GM18907 (cell line): ENCODE data around the gene ZNF558.
A peak's percentile ranks its signal among the peaks of the same experiment; 100 is the strongest.

Experiments
- ATAC-seq: cut with Tn5 transposase; IDR thresholded peaks from one replicate; pipeline ENCODE4 v1.9.1; 2021; ENCODE audit warnings: mild to moderate bottlenecking, moderate library complexity; ENCODE audit not compliant: unreplicated experiment

Gene ZNF558

DNA sequence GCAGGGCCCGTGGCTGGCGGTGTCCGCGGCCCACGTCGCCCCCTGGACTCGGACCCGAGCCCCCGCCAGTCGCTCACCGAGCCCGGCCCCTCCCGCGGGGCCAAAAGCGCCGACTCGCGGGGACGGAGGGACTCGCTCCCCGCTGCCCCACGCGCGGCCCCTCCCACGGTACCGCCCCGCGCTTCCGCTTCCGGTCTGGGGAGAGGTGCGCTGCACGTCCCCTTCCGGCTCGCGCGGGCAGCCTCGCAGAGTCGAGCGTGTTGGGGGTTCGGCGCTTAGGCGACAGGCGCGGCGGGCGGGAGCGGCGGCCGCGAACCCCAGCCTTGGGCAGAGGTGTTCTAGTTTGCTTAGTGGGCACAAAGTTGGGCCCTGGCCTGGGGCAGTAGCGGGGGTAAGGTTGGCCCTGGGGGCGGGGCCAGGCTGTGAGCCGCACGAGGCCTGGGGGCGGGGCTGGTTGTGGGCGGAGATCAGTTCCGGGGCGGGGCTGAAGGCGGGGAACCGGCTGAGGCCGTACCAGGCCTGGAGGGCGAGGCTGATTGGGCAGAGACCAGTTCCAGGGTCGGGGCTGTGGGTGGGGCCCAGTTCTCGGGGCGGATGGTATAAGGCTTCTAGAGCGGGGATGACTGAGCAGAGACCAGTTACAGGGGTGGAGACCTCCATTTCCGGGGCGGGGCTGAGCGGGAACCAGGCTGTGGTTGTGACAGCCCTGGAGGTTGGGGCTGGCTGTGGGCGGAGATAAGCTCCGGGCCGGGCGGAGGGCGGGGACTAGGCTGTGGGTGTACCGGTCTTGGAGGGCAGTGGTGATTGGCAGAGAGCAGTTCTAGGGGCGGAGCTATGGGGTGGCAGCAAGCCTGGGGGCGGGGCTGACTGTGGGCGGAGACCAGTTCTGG is at the start of gene ZNF558, which contains the start of gene MBD3L1:
Gene ZNF558, minus strand, starts transcription at position 173 of the 890 bp plus-strand sequence. CDS start 9,645 bp downstream, outside the sequence.
Gene MBD3L1, plus strand, starts transcription at position 246 of the 890 bp plus-strand sequence. CDS start 10,302 bp downstream, outside the sequence.
- peak; percentile 96 for ATAC-seq

DNA sequence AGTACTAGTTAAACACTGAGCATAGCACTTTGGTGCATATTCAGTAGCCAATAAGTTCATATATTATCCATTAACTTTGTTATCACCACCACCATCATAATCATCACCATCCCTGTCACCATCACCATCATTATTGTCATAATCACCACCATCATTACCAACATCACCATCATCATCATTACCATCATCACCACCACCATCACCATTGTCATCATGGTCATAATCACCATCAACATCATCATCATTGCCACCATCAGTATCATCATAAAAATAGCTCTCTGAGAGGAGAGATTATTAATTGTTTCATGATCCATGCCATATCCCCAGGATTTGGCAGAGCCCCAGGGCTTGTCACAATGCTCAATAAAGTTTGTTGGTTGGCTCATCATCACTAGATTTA is 49.4 kb upstream of the ZNF558 start:
- no peak for ATAC-seq

DNA sequence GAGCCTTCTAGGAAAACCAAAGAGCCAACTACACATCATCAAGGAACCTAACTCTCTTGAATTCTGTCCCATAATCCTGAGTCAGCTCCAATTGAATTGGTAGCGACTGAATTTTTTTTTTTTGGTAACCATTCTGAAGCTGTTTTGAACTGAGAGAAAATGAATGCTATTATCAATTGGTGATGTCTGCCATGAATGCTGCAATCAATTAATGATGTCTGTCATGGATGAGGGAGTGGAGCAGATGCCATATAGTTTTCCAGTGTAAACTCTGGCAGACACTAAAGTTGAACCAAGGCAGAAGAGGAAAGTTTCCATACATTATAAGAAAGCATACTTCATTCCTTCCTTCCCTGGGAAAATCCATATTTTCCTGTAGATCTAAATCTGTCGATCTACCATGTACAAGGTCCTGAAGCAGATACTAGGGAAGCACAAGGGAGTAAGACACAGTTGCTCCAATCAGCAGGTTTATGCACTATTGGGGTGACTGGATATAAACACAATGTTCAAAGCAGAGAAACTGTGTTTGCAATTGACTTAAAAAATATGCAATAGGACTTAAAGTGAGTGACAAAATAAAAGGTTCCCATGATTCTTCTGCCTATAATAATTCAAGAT is 48.9 kb upstream of the ZNF558 start:
- ATAC-seq = no peak

DNA sequence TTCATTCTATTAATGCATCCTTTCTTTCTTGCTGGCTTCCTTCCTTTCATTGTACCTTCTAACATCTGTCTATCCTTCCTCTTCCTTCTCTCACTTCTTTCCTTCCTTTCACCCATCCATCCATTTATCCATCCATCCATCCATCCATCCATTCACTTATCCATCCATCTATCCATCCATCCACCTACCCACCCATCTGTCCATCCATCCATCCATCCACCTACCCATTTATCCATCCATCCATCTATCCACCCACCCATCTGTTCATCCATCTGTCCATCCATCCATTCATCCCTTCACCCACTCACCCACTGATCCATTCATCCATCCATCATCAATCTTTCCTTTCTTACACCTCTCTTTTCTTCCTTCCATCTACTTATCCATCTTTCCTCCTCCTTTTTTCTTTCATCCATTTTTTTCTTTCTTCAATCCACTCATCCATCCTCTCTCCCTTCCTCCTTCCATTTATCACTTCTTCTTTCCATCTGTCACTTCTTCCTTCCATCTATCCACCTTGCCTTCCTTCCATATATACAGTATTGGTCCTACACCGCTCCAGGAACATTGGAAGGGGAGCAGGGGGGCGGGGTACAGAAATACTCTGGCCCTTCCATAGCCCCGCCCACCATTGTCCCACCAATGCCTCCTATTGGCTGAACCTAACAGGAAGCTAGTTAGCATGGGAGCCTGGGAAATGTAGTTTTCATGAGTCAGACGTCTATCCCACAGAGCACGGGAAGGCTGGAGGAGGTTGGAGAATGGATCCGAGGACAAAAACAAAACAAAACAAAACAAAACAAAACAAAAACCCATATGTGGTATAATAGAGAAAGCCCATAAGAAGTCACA is 46.0 kb upstream of the ZNF558 start:
- no peak for ATAC-seq

DNA sequence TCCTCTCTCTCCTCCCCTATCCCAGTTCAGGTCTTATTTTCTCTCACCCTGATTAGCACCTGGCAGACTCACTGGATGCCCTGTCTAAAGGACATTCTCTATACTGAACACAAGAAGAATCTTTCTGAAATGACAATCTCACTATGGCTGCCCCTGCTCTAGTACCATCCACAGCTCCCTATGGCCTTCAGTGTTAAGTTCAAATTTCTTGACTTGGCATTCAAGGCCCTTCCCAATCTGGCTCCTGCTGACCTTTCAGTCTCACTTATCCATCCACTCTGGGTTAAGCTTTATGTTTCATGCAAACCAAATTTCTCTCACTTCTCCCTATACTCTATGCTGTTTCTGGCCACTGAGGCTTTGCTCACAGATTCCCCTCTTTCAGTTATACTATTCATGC is 34.2 kb upstream of the ZNF558 start:
- ATAC-seq = no peak

DNA sequence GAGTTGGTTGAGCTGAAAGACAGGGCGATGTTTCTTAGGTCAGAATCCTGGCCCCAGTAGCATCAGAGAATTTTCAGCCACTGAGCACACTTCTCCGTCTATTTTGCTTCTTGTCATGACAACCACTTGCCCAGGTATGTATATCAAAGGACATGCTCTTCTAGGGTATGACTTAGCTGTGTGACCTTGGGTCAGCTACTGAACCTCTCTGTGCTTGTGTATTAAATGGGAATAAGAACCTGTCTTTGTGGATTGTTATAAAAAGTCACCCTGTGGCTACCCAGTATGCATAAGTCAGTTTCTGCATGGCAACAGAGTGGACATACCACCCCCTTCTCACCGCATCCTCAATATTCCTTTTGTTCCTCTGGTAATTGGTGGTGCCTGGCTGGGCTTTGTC is 26.2 kb upstream of the ZNF558 start:
- no peak for ATAC-seq

DNA sequence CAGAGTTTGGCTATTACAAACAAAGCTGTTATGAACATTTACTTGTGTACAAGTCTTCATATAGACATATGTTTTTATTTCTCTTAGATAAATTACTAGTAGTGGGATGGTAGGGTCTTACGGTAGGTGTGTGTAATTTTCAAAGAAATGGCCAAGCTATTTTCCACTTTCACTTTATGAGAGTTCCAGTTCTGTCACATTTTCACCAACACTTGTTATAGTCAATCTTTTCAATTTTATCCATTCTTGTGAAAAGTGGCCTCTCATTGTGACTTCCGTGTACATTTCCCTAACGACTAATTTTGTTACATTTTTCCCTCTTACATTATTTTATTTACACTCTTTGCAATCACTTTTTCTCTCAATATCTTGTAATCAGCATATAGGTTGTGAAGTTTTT is 18.4 kb upstream of the ZNF558 start:
- no peak for ATAC-seq

DNA sequence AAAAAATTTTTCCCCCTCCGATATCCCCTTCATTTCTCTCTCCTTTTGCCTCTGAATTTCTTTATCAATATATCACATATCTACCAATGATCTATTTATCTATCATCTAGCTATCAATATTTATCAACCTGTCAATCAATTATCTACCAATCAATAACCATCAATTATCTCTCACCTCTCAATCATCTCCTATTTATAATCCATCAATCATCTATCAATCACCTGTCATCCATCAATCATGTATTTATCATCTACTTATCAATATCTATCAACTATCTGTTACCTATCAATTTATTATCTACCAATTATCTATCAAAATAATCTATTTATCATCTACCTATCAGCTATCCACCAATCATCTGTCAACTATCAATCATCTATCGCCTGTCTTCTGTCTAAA is 17.1 kb upstream of the ZNF558 start:
- ATAC-seq = no peak

DNA sequence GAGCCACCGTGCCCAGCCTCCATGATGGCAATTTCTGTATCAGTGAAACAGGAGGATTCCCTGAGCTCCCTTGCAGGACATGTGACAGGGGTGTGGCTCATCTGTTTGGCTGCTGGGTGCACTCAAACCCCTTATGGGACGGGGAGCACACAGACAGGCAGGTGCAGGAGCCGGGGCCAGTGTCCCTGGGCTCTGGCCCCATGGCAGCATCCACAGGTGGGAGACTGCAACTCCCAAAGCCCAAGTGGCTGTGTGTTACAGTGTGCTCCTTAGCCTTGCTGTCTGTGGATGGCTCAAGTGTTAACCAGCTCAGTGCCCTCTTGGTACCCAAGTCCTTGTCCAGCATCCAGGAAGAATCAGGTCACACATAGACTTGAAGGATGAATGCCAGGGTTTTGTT is 14.7 kb upstream of the ZNF558 start:
- ATAC-seq = no peak

DNA sequence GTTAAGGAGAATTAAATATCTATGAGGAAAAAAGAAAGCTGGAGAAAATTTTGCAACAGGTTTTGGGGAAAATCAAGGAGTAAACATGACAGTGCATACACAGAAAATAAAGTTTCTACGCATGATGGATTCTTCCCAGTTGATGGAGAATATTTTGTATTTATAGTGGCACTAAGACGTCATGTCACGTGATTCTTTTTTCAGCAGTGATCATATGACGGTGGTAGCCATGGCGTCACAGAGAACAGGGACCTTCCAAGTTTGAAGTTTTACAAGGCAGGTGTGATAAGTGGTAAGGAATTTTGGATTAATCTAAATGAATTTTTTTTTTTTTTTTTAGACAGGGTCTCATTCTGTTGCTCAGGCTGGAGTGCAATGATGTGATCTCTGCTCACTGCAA is 8.6 kb upstream of the ZNF558 start:
- ATAC-seq = no peak

DNA sequence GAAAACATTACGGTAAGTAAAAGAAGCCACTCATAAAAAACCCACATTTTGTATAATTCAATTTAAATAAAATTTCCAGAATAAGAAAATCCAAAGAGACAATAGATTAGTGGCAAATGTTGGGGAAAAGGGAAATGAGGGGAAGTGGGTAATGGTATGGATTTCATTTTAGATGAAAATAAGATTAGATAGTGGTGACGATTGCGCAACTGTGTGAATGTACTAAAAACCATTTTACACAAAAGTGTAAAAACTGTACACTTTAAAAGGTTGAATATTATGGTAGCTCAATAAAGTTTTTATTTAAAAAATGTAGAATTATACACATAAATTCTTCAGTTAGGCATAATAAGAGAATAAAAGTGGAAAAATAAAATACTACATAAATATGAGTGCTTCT is 3.8 kb upstream of the ZNF558 start:
- no peak for ATAC-seq

DNA sequence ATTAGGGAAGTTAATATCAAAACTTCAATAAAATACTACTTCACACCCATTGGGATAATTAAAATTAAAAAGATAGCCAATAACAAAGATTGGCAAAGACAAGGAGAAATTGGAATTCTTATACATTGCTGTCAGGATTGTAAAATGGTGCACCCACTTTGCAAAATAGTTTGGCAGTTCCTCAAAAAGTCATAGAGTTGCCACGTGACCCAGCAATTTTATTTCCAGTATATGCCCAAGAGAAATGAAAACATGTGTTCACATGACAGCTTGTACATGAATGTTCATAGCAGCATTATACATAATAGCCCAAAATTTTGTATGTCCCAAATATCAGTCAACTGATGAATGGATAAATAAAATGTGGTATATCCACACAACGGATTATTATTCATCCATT is 3.3 kb upstream of the ZNF558 start:
- ATAC-seq = no peak

DNA sequence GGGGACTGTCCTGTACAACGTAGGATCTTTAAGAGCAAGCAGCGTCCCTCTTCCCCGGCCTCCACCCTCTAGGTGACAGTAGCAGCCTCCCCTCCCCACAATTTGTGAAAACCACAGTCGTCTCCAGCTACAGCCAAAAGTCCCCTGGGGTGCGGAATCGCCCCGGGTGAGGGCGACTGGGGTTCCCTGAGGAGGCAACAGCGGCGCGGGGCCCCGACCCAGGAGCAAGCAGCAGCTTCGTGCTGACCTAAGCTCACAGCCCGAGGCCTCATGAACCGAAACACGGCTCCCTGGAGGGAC is 322 bp downstream of the ZNF558 start:
- ATAC-seq = peak; percentile 20

DNA sequence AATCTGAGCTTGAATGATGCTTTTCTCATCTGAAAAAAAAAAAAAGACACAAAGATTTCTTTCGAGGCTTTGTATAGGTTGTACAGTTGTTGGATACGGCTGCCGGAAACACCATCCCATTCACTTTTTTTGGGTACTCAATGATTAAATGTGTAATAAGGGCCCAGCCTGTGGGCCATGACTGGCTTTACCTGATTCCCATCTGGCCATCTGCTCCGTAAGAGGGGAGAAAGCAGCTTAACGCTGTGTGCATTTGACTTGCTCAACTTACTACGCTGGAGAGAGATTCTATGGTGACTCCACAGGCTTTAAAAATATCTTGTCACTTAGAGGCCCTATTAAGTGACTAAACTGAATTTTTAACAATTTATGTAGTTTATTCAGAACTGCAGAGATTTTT is 731 bp downstream of the ZNF558 start:
- no peak for ATAC-seq

DNA sequence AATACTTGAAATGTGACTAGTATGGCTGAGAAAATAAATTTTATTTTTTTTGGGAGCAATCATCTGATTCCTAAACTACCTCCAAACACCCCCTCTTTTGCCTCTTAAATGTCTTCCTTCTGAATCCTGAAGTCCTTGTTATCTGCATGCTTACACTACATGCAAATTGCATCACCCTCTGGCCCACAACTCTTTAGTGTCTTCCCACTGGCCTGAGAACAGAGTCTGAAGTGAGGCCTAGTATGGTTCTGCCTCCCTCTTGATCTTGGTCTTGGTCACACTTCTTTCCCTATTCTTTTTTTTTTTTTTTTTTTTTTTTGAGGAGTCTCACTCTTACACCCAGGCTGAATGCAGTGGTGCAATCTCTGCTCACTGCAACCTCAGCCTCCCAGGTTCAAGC is 4.8 kb downstream of the ZNF558 start:
- no peak for ATAC-seq

DNA sequence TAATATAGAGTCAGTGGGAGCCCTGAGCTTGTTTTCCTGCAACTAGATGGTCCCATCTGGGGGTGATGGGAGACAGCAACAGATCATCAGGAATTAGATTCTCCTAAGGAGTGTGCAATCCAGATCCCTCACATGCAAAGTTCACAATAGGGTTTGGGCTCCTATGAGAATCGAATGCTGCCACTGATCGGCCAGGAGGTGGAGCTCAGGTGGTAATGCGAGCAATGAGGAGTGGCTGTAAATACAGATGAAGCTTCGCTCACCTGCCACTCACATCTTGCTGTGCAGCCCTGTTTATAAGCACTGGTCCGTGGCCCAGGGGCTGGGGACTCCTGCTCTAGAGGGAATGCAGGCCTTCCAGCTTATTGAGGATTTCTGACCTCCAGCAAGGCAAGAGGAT is 5.7 kb downstream of the ZNF558 start:
- ATAC-seq = no peak

DNA sequence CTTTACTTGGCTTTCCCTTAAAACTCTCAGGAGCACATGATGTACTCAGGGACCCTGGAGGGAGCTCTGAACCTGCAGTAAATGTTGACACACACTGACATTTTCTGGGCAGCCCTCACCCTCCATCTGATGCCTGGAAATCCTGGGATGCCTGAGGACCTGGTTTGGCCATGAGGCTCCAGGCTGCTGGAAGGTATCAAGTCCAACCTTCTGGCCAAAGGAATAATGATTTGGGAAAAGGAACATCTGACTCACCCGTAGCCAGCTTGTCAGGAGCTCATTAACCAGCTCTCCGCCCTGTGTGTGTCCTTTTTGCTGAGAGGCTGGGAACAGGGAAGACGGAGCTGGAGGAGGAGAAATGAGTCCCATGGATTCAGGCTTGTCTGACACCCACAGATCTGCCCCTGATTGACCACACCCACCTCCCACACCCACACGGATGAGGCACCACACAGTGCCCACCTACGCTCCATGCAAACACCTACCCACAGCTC is 10.3 kb downstream of the ZNF558 start:
- ATAC-seq = no peak

DNA sequence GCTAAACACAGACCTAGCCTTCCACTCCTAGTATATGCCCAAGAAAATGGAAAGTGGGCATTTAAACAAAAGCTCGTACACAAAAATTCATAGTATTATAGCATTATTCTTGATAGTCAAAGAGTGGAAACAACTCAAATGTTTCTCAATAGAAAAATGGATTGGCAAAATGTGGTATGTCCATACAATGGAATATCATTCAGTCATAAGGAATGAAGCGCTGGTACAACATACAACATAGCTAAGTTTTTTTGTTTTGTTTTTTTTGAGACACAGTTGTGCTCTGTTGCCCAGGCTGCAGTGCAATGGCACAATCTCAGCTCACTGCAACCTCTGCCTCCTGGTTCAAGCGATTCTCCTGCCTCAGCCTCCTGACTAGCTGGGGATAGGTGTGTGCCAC is 11.9 kb downstream of the ZNF558 start:
- no peak for ATAC-seq

DNA sequence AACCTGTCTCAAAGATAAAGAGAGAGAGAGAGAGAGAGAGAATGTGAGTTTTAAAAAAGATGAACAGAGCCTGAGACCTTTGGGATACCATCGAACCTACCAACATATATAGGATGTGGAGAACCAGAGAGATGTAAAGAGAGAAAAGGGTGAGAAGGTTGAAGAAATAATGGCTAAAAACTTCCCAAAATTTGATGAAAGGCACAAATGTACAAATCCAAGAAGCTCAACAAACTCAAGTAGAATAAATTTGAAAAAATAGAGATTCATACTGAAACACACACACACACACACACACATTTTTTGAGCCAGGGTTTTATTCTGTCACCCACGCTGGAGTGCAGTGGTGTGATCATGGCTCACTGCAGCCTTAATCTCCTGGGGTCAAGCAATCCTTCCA is 16.3 kb downstream of the ZNF558 start:
- ATAC-seq = no peak

DNA sequence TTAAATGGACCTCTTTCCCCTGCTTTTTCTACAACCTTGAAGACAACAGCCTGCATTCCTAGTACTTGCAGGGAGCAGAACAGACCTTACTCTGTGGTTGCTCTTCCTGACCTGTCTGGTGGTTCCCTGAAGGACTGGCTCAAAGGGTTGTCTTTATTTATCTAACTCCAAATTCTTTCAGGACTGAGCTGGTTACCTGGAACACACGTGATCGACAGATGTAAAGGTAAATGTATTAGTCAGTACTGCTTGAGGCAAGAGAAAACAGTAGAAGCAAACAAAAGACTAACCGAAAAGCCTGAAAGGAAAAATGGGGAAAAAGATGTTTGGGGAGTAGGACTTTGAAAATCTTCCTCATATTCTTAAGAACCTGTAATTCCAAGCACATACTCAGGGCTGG is 17.9 kb downstream of the ZNF558 start:
- ATAC-seq = no peak
